Heart left ventricle (tissue), 13 donors: Measurements from ENCODE around the gene KCNMA1.

Experiments
- CTCF ChIP-seq, 12 donors: fragments of 200-600 bp; sonication (generic) in 4 of 12; IDR thresholded peaks; one replicate each; pipeline versions ENCODE4 v1.5.0 to v1.8.0; 2018 to 2022; ENCODE audit warnings: antibody characterized with exemption in 12 of 12, mild to moderate bottlenecking in 5 of 12
- POLR2A ChIP-seq, 2 donors: fragments of 450-650 bp; IDR thresholded peaks; one replicate each; pipeline ENCODE4 v1.6.1; 2017; ENCODE audit warnings: antibody characterized with exemption in 2 of 2, mild to moderate bottlenecking in 2 of 2, moderate library complexity in 2 of 2
- donor health status: ischemic (EF 13 %, LVEDD 7.1; RV severe dilation, severe dysfunction).
- donor health status: DM: no; HTN: yes; CAD: no.
- donor health status: DM: no; HTN: no; CAD: no.
- donor health status: ischemic (EF 25% LVEDD 6.9; RV normal size, moderate dysfunction).
- donor health status: ischemic (EF 25% LVEDD 5.7; RV mildly dilated, moderate dysfunction).
- donor health status: ischemic (EF 35%, LVEDD 5.7; RV mildly dilated, moderate dysfunction).
- donor health status: nonischemic (EF 11% LVEDD 7.7; RV severe dilation, severe dysfunction).
- donor health status: DM: yes; HTN: yes; CAD: no.
- donor health status: PGD.
- donor health status: ischemic (EF 29% LVEDD 5.4; RV normal size, mild dysfunction).
- donor health status: nonischemic (EF 23%, LVEDD 6.1; RV moderate dilation, normal function).

DNA sequence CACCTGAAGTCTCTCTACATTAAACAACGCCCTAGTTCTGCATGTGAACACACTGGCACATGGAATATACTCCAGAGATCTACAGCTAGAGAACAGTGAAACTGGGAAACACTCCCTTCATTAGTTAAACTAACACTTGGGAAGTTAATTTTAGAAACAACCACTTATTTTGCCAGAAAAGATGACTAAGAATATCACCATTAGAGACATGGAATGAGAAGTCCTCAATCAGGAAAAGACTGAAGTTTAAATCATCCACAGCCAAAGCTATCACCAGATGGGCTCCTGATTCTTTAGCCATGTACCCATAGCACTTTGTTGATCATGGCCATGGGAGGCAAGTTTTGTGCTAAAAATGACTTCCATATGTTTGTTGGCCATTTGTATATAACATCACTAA is 719.5 kb downstream of the KCNMA1 start:
- TF ChIP-seq CTCF (IDR thresholded peaks at IDR 0.05): no peak
- no peak for TF ChIP-seq POLR2A (IDR thresholded peaks at IDR 0.05)
